ENCODE results near the gene ATE1.

GRCh38 chr10:121804460-121804859 is 123.4 kb downstream of the ATE1 start:
- TF ChIP-seq POLR2A (IDR thresholded peaks at IDR 0.05) = no peak
- TF ChIP-seq, protein P1, sequence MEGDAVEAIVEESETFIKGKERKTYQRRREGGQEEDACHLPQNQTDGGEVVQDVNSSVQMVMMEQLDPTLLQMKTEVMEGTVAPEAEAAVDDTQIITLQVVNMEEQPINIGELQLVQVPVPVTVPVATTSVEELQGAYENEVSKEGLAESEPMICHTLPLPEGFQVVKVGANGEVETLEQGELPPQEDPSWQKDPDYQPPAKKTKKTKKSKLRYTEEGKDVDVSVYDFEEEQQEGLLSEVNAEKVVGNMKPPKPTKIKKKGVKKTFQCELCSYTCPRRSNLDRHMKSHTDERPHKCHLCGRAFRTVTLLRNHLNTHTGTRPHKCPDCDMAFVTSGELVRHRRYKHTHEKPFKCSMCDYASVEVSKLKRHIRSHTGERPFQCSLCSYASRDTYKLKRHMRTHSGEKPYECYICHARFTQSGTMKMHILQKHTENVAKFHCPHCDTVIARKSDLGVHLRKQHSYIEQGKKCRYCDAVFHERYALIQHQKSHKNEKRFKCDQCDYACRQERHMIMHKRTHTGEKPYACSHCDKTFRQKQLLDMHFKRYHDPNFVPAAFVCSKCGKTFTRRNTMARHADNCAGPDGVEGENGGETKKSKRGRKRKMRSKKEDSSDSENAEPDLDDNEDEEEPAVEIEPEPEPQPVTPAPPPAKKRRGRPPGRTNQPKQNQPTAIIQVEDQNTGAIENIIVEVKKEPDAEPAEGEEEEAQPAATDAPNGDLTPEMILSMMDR (IDR thresholded peaks at IDR 0.05) = no peak

Measured in heart left ventricle (tissue), 13 donors.